ENCODE measurements around the gene SDR9C7.
"Not testable (repeated sequence)": the region's sequence is repeated elsewhere in the genome, so short reads cannot be mapped to it uniquely, and the experiment has no call there.

Gene SDR9C7

DNA sequence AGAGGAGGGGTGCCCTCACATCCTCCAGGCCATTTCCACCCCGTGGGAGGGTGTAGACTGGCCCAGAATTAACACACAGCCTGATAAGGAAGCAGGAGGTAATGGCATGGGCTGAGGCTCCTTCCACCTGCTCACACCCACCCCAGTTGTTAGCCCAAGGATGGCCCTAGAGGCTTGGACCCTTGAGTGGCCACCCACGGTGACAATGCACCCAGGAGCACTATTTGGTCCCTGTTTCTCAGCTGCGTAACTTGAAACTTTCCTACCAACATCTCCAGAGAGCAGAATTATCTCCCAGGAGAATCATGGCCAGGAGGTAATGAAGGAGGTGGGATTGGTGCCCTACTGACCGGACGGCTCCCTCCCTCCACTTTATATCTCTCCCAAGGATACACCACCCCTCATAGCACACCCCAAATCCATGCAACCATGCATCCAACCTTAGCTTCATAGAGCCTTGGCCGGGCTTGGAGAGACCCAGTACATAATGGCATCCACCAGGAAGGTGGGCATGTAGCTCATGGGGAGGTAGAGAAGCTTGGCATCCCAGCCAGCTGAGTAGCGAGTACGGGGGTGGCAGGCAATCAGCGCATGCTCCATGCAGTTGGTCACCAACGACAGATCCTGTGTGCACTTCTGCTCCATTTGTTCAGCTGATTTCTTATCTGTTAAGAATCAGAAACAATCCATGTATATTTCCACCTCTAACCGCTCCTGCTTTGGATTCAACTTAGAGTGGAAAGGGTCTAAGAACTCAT is 17.6 kb upstream of the SDR9C7 start:
- DNase-seq: no peak

DNA sequence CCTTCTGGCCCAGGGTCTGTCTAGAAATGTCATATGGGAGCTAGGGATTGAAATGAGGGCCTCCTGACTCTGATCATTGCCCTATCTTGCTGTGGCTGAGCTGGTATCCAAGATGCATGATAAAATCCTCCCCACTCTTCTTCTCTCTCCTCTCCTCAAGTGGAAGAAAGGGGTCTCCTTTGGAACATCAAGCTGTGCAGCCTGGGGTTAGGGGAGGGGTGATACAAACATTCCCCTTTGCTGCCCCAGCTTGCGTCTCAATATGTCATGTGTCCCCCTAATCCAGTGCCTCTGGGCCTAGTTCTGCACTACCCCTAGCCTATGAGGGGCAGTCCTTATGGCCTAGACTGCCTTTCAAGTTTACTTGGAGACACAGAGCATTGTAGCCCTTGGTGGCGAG is 14.7 kb upstream of the SDR9C7 start:
- DNase-seq: no peak

DNA sequence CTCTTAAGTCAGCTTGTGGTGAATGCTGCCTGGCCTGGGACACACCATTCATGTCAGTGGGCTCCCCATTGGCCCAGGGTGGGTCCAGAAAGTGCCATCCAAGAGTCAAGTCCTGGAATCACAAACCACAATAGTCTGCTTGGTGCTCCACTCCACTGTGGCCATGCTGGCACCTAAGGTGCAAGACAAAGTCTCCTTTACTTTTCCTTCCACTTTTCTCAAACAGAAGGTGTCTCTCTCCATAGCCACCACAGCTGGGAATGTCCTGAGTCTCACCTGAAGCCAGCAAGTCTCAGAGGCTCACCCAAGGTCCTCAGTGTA is 14.2 kb upstream of the SDR9C7 start:
- no peak for DNase-seq

DNA sequence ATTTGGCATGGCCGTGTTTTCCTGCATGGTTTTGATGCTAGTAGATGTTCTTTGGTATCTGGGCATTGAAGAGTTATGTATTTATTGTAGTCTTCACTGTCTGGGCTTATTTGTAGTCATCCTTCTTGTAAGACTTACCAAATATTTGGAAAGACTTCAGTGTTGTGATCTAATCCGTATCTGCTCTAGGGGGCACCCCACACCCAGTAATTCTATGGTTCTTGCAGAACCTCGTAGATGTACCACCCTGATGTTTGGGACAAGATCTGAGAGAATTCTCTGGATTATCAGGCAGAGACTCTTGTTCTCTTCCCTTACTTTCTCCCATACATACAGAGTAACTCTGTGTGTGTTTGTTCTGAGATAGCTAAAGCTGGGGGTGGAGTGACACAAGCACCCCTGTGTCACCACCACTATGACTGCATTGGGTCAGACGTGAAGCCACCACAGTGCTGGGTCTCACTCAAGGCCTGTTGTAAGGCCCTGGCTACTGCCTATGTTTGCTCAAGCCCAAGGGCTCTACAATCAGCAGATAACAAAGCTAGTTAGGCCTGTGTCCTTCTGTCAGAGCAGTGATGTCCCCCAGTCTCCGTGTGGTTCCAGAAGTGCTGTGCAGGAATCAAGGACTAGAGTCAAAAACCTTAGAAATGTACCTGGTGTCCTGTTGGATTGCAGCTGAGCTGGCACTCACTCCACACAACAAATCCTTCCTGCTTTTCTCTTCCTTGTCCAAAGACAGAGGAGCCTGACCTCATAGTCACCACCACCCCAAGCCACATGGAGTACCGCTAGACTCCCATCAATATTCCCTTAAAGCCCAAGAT is 13.6 kb upstream of the SDR9C7 start:
- DNase-seq: no peak

DNA sequence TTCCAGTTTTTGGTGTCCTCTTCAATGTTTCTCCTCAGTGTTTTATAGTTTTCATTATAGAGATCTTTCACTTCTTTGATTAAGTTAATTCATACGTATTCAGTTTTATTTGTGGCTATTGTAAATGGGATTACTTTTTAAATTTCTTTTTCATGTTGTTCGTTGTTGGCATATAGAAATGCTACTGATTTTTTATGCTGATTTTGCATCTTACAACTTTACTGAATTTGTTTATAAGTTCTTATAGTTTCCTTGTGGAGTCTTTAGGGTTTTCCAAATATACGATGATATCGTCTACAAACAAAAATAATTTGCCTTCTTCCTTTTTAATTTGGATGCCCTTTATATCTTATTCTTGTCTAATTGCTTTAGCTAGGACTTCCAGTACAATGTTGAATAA is 9.7 kb upstream of the SDR9C7 start:
- DNase-seq: no peak

DNA sequence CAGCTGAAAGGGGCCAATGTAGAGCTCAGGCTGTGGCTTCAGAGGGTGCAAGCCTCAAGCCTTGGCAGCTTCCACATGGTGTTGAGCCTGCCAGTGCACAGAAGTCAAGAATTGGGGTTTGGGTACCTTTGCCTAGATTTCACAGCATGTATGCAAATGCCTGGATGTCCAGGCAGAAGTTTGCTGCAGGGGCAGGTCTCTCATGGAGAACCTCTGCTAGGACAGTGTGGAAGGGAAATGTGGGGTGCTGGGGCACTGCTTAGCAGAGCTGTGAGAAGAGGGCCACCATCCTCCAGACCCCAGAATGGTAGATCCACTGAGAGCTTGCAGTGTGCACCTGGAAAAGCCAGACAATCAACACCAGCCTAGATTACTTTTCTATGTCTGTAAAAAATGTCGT is 9.2 kb upstream of the SDR9C7 start:
- DNase-seq: not testable (repeated sequence)

DNA sequence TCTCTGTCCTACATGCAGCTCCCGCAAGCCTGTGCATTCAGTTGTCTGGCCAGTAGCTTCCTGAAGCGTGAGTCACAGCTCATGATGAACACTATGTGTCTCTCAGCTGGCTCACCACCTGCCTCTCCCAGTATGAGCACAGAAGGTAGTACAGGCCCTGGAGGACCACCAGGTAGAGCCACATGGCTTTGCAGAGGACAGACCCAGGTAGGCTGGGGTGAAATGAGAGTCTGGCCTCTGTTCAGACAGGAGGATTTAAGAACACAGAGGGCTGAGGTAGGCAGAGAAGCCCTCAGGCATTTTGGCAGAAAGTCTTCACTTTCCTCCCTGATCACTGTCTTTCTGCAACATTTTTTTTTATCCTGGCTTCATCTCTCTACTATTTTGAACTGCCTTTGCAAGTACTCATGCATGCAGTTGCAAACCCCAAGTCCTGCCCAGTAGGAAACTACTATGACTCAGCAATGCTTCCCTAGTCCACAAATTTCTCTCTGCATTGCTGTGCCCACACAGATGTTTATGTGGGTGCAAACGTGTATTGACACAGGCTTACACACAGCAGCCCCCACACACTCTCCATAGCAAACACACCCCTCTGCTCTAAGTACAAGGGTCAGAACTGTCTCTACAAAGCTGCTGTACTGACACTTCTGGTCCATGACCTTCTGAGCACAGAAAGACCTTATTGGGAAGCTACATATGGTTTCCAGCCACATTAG is 7.2 kb upstream of the SDR9C7 start:
- no peak for DNase-seq

DNA sequence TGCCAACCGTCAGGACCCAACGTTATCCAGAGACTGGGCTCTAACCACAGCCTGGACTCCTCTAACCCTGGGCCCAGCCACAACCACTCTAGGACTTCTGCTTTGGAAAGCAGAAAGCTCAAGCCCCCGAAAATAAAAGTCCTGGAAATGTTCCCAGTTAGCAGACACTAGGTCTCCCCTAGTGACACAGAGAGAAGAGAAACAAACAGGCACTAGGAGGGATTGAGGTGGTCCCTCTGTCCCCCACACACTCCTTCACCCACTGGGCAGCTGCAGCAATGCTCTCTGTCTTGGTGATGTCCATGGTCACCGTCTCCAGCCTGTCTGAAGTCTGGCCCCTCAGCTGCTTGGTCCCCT is 6.7 kb upstream of the SDR9C7 start:
- not testable (repeated sequence) for DNase-seq

DNA sequence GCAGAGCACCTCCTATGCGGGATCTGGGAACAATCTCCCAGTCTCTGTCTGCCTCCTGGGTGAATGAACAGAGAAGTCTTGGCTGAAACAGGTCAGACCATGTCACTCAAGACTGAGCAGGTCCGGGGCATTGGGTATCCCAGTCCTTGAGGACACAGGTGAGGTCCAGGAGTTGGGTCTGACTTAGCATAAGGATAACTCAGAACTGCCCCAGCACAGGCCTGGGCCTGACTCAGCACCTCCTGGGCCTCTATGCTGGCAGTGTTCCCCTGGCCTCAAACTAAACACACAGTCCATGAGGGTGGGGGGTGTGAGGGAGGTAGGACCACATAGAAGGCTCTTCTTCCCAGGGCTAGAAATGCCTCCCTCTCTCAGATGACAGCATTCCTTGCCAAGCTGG is 1.5 kb upstream of the SDR9C7 start:
- no peak for DNase-seq

DNA sequence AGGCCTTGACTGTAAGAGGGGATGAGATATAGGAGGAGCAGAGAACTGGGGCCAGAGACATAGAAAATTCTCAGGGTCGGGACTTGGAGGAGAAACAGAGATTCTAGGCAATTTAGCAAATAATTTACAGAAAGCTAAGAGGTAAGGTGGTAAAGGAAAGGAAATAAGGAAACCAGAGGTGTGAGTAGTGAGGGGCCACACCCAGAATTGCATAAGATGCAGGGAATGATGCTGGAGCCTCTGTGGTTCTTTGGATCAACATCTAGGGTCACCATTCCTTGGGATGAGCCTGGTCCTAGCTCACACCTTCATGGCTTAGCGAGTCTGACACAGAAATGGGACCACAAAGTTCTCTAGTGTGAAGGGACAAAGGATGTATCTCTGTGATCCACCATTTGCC is 949 bp upstream of the SDR9C7 start:
- DNase-seq: no peak

DNA sequence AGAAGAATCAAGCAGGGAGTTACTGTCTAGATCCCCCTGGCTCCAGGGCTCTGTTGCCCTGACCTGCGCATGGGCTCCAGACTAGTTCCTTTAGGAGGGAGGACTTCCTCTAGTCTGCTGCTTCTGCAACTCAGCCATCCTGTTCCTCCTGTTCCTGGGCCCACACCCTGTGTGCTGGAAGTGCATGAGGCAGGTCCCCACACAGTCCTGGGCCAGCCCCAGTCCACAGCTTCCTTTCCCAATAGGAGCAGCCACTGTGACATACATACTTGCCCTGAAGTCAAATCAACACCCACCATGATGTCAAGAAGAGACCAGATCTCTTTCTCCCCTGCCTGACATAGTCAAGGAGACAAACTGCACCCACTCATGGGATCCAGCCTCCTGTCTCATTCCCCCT is 1.3 kb downstream of the SDR9C7 start:
- no peak for DNase-seq

DNA sequence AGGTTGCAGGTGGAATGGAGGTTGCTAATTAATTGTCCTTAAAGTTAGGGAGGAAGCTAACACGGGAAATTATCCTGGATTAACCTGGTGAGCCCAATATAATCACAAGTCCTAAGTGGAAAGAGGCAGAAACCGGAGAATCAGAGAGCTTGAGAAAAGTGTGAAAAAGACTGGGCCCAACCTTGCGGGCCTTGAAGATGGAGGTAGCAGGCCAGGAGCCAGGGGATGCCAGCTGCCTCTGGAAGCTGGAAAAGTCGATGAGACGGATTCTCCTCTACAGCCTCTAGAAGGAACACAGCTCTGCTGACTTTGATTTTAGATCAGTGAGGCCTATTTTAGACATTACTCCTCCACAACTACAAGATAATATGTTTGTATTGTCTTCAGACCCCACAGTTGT is 2.1 kb downstream of the SDR9C7 start:
- no peak for DNase-seq

DNA sequence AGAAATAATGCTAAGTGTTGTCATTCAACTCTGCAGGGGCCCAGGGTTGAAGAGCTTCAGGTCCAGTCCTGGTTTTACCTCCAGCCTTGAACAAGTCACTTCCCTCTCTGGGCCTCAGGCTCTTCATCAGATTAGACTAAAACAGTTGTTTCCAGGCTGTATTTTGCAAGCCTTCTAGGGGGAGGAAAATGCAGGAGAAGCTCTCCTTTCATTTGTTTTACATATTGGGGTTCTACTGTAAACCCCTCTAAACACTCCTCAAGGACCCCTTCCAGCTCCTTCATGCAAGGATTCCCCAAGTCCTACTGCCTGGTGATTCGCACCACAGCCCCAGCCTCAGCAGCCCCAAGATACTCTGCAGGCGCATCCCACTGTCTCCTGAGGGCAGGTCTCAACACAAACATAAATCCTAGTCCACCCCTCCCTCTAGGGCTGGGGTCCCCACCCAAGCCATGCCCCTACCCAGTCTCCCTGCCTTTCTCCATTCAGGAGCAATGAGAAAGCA is 2.7 kb downstream of the SDR9C7 start:
- no peak for DNase-seq

DNA sequence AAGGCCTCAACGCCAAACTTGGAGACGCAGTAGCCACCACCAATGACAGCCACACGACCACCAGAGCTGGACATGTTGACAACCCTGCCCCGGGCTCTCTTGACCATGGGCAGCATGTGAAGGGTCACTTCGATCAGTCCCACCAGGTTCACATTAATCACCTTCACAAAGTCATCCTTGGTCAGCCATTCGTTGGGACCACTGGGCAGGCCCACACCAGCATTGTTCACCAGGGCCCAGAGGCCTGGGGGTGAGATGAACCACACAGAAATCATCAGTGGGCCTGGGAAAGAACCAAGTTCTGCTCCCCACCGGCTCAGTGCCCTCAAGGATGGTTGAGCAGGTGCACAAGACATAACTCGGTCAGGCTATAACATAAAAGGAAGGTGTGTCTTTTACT is 4.0 kb downstream of the SDR9C7 start:
- no peak for DNase-seq

DNA sequence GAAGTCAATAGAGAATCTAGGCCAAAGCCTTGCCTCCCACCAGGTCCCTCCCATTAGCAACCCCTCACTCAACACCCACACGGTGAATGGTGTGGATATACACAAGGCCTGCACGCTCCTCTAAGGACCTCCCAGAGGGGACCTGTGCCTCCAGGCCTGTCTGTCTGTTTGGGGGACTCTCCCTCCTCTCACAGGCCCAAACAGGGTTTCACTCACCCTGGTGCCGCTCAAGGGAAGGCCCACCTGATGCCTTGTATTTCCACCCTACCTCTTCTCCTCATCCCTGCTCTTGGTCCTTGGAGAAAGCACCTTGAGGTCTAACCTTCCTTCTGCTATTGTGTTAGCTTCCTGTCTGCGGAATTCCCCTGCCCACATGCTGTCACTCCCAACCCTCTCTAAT is 4.4 kb downstream of the SDR9C7 start:
- DNase-seq: no peak

DNA sequence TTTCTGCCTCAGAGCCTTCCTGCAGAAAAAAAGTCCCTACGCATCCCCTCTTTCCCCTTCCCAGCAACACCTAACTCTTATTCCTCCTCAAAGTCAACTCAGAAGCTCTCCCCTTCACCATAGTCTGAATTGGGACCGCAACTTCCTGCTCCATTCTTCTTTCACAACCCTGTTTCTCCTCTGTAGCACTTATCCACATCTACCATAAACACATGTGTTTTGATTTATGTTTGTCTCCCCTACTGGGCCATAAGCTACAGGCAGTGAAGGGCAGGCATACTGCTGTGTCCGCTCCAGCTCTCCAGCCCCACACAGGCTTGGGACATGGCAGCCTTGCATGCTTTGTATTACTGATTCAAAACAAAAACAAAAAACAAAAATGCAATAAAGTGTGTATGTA is 5.9 kb downstream of the SDR9C7 start:
- no peak for DNase-seq

DNA sequence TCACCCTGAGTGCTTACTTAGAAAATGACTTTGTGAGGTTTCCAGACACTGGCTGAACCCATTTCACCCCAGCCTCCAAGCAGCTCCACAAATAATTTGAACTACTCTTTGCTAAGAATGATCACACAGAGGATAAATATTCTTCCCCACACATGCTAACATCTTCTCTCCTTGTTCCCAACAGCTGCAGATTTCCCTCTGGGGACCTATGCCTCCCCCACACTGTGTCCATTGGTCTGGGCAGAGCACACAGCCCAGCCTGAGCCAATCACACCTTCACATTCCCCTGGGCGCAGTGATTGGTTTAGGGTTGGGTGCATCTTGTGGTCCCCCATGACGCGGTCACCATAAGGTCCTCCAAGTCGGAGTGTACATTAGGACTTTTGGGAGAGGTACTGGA is 6.9 kb downstream of the SDR9C7 start:
- no peak for DNase-seq

DNA sequence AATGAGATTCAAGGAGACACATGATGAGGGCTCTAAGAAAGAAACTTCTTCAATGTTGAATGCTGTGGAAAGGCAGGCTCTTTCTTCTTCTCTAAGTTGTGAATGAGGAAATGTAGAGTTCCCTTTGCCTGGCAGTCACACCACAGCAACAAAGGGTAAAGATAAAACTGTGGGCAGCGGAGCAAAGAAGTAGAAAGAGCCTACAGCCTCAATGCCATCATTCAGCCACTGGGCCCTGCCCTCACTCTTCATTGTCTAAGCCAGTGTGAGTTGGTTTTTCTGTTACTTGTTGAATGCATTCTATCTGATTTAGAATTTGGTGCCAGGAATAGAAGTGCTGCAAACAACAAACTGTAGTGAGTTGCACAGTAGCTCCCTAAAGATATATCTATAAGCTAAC is 12.2 kb downstream of the SDR9C7 start:
- DNase-seq: no peak

DNA sequence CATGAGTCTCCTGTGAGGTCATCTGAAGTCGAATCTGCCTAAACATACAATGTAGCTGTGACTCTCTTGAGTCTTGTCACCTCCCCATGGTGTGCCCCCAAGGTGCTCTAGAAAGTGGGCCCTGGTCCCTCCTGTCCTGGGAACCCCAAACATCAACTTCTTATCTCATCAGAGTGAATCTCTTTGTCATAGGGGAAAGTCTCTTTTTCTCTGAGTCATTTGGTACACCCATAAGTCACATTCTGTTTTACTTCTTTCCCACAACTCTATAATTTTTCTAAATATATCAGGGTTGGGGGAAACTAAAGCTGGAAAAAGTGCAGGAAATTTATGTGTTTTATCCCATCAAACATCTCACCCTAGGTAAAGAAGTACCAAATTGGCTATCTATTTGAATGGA is 12.9 kb downstream of the SDR9C7 start:
- no peak for DNase-seq

DNA sequence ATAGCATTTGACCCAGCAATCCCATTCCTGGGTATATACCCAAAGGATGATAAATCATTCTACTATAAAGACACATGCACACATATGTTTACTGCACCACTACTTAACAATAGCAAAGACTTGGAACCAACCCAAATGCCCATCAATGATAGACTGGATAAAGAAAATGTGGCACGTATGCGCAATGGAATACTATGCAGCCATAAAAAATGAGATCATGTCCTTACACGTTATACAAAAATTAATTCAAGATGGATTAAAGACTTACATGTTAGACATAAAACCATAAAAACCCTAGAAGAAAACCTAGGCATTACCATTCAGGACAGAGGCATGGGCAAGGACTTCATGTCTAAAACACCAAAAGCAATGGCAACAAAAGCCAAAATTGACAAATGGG is 16.1 kb downstream of the SDR9C7 start:
- DNase-seq: not testable (repeated sequence)

DNA sequence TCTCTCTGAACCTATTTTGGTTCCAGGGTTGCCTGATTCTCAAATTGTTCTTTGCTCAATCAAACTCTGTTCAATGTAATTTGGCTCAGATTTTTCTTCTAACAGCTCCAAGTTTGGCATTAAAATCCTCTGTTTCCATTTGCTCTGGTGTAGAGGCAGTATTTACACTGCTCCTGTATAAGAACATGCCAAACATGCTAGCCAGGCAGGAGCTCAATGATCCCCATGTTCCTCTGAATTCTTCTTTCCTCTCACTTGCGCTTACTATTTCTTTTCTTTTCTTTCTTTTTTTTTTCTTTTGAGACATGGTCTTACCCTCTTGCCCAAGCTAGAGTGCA is 17.2 kb downstream of the SDR9C7 start:
- DNase-seq: no peak

DNA sequence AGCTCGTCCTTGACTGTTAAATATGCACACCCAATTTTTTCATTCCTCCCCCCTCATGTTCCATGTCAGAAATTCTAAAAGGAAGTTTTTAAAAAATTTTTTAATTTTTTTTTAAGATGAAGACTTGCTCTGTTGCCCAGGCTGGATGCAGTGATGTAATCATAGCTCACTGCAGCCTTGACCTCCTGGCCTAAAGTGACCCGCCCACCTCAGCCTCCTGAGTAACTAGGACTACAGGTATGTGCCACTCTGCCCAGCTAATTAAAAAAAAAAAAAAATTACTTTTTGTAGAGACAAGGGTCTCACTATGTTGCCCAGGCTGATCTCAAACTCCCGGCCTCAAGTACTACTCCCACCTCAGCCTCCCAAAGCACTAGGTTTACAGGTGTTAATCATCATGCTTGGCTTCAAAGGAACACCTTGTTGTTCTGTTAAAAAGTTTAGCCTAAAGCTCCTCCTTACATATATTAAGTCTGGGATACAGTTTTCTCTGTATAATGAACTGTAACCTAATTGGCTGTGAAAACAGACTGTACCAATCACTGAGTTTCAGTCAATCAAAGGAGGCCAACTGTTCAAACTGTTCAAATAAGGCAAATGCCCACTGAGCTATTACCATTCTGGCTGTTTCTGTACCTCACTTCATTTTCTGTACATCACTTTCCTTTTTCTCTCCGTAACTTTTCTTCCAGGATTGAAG is 17.8 kb downstream of the SDR9C7 start:
- DNase-seq: no peak

DNA sequence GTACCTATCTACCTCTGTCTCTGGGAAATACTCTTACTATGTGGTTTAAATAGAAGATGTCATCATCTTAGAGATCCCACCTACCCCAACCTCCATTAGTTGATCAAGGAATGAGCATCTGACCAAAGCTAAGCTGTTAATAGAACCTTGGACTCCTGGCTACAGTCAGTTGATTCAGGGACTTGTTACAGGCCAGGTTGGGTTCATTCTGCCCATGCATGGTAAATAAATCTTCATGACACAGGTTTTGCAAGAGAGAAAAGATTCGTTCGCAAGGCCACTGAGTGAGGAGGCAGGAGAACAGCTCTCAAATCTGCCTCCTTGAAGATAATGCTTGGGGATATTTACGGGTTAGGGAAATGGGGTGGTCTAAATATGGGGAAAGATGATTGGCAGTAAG is 19.5 kb downstream of the SDR9C7 start:
- DNase-seq: no peak

DNA sequence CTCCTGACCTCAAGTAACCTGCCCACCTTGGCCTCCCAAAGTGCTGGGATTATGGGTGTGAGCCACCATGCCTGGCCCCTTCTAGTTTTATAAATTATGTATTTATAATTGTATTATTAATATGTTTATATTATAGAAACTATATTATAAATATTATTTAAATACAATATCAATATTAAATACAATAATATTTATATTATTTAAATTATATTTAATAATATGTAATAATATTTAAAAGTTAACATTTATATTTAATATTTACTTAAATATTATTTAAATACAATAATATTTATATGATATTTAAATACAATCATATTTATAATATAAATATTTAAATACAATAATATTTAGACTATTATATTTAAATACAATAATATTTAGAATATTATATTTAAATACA is 20.0 kb downstream of the SDR9C7 start:
- DNase-seq: no peak
